GM19452 (cell line): ENCODE measurements around the gene HSD17B8.

Experiments used
- ATAC-seq: cut with Tn5 transposase; IDR thresholded peaks from one replicate; pipeline ENCODE4 v1.9.1; 2021; ENCODE audit not compliant: unreplicated experiment

Gene HSD17B8

DNA sequence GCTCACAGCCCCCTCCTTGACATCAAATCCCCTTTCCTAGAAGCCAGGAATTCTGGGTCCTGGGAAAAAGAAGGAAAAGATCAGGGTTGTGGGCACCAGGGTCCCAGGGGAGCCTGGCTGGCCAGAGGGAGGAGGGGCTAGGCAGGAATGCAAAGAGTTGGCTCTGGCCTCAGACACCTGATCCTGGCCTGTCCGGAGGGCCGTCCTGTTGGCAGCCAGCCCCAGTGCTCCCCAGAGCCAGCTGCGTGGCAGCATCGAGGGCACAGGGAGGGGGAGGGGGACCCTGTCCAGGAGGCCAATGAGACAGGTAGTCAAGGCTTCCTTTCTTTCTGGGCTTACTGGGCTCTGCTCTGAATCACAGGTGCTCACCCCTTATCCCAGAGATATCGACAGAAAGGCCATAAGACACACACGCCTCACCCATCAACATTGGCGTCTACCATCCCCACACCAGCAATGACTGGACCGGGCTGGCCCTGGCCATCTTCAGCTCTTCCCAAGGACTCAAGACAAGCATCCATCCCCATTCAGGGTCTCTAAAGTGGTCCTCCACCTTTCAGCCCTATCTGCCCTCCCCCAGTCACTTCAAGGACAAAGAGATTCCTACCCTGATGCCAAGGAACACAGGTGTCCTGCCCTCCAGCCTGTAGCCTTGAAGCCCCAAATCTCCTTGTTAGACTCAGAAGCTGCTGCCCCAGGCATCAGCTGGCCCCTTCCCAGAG lies 12.9 kb upstream of the HSD17B8 start:
- ATAC-seq: no peak

DNA sequence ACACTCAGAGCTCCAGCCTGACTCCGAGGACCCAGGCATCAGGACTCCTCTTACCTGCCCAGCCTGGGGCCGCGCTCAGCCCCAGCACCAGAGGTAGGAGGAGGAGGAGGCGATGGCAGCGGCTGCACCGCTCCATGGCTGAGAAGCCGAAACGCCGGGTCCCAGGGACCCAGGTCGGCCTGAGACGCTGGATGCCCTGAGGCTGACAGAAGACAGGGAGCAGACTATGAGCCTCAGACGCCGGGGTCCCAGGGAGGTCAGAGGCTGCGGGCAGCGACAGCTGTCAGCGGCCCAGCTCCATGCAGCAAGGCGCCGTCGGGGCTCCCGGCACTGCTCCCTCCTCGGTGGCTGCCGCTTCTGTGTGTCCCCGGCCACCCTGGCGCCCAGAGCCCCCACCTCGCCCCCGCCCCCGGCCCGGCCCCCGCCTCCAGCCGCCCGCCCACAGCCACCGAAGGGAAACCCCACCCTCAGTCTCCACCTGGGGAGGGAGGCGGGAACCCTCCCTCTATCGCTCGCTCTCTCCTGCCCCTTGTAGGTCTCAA lies 12.3 kb upstream of the HSD17B8 start, which contains the start of gene COL11A2:
Gene COL11A2, minus strand, starts transcription at position 363 of the 542 bp plus-strand sequence. Its CDS starts 227 bp downstream, at position 136.
- no peak for ATAC-seq

DNA sequence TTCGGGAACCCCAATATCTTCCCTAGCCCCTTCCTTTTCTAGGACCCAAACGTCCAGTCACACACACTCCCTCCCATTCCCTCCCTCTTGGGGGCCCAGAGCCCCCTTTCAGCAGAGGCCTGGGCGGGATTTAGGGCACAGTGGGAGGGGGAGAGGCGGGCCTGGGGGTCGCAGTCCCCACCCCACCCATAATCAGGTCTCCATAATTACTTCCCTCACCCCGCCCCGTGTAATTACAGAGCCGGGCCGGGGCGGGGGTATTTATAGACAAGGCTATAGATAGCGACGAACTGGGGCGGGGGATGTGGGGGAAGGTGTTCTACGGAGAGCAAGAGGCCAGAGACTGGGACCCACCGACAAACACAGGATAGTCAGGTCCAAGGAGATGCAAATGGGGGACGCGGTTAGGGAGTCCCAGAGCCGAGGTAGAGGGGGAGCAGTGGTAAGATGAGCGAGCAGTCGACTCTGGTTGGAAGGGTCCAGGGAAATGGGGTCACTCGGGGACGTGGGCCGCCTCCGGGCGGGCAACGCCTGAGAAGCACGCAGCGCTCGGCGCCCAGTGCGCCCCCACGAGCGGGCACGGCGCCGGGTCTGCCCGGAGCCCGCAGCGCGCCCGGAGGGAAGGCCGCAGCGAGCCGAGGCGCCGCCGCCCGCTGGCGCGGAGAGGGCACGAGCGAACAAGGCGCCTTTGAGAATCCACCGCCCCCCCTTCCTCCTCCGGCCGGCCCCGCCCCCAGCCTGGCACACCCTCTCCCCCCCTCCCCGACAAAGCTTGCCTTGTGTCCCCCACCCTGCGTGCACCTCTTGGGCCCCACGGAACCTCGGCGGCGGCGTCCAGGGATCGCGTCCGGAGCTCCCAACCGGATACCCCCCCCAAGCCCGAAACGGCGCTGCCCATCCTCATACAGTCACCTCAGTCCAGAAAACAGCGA lies 11.5 kb upstream of the HSD17B8 start:
- no peak for ATAC-seq

DNA sequence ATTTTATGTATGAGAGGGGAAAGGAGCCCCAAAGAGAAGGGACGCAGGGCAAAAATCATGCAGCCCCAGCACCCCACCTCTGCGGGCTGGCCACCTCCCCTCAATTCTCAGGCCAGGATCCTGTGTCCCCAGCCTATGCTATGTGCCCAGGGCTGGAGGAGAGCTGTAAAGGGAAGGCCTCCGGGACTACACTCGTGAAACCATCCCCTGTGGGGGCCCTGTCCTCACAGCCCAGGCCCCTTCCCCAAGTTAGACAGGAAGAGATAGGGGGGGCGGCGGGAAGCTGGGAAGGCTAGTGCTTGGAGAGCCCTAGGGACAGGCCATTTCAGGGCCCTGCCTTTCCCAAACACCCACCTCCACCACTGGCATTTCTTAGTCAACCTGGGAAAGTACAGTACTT lies 10.8 kb upstream of the HSD17B8 start:
- no peak for ATAC-seq

DNA sequence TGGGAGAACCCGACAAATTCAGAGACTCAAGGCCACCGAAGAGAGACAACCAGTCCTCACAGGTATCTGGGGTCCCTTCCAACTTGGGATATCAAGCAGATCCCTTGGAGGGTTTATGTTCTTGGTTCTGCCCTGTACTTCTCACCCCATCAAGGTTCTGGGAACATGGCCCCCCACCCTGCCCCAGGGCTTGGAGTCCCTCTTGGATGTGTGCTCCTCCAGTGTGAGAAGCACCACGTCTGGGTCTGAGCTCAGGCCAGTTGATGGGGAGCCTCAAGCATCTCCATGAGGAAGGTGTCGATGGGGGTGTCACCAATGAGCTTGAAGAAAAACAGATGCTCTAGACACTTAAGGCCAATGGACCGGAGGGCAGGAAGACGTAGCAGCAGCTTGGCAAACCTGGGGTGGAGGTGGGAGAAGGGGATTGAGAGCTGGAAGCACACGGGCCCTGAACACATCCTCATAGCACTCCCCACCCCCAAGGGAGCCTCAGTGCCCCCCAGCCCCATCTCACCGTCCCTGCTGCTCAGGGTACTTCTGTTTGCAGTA lies 9.9 kb upstream of the HSD17B8 start:
- no peak for ATAC-seq

DNA sequence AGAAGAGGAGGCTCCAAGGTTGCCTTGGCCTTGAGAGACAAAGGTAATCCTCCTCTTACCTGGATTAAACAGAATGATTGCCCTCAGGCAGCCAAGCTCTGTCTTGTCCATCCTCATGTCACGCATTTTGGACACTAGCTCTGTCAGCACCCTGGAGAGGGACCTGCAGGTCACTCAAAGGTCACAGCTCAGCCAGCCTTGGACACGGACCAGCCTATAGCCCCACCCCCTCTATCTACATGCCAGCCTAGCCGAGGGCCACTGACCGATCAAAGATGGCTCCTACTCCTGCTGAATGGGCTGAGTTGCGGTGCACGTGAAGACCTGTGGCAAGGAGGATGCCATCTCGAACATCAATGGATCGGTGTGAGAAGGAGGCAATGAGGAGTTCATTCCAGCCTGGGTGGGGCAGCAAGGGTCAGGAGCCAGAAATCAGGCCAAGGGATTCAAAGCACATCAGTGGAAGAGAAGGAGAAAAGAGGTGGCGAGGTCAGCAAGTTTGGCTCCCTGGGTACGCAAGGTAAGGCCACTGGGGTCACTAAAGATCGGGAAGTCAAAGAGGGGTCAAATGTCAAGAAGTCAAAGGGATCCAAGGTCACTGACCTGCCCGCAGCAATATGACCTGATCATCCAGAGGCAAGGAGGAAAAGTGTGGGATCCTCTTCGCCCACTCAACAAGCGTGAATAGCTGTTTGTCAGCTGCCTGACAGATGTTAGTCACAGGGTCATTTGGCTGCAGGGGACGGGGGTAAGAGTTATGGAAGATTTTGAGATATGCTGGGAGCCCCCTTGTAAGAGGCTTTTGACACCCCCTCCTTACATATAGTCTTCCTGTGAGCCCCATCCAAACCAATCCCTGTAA lies 8.9 kb upstream of the HSD17B8 start:
- no peak for ATAC-seq

DNA sequence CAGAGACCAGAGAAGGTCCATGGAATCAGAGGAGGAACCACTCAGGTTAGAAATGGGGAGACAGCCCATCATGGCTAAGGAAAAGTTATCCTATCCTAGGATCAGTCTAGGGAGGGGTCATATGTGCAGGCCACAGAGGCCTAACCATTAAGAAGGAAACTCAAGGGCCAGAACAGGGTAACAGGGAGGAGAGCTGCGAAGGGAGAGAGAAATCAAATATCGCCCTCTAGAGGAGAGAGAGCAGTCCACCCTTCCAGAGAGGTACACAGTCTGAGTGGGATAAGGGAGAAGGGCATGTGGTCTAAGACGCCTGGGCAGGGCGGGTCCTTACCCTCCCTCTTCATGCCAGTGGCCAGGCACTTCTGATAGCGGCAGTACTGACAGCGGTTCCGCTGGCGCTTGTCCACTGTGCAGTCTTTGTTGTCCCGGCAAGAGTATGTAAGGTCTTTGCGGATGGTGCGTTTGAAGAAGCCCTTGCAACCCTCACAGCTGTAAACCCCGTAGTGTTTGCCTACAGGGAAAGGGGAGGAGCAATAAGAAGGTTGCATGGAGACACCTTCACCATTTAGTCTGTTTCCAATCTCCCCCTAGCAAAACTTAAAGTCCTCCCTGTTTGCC lies 6.9 kb upstream of the HSD17B8 start:
- no peak for ATAC-seq

DNA sequence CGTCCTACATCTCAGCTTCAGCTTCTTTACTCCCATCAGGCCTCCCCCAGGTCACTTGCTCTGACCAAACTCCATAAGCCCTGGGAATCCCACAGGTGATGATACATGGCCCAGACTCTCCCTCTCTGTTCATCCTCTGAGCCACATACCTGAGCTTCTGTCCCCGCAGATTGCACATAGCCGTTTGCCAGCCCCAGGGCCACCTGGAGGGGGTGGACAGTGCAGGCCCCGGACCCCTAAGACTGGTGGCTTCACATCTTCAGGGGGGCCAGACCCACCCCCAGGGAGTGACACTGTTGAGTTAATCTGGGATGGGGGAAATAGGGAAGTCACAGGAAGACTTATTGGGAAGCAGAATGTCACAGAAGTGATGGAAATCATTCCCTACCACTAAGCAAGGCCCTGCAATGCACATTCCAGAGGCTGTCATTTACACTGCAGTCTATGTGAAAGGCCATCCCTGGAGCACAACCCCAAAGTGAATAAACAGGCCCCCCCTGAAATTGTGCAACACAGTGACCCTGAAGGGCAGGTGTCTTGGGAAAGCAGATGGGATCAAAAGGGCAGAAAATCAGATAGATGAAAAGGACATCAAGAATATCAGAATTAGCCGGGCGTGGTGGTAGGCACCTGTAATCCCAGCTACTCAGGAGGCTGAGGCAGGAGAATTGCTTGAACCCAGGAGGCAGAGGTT lies 6.1 kb upstream of the HSD17B8 start:
- ATAC-seq: no peak

DNA sequence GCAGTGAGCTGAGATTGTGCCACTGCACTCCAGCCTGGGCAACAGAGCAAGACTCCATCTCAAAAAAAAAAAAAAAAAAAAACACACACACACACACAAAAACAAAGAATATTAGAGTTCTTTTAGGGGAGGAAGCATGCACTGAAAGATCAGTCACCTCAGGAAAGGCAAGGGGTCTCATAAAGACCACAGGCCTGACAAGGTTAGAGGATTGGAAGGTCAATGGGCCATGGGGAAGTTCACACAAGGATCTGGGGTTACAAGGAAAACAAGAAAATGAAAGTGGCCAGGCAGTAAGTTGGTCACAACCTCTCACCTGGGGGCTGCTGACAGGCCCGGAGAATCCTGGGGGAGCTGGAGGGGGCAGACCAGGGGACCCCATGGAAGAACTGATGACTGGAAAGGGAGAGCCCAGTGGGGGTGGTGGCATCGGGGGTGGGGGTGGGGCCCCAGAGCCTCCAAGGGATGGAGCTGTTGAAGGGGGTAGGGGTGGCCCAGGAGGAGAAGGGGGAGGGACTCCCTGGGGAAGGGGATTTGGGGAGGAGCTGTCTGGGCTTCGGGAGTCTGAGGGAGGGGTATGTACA lies 5.5 kb upstream of the HSD17B8 start:
- ATAC-seq: no peak

DNA sequence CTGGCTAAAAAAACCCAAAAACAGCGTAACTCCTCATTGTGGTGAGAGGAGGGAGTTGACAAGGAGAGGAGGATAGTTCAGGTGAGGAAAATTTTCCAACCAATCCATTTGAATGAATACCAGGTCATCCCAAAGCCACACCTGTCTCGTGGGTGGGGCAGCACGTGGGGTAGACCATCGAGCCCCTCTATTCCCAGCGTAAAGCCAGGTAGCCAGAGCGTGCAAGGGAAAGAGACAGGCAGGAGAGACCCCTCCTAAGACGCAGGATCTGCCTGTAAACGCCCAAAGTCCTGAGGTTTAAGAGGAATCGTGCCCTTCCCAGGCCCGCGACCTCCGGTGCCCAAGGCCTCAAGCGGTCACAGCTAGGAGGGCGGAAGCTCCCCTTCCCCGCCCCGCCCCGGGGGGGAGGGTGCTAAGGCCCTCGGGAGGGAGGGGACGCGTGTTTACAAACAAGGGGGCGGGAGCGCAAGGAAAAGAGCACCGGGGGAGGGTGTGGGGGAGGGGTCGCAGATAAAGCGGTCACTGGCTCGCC lies 4.7 kb upstream of the HSD17B8 start:
- ATAC-seq: peak; percentile 20

DNA sequence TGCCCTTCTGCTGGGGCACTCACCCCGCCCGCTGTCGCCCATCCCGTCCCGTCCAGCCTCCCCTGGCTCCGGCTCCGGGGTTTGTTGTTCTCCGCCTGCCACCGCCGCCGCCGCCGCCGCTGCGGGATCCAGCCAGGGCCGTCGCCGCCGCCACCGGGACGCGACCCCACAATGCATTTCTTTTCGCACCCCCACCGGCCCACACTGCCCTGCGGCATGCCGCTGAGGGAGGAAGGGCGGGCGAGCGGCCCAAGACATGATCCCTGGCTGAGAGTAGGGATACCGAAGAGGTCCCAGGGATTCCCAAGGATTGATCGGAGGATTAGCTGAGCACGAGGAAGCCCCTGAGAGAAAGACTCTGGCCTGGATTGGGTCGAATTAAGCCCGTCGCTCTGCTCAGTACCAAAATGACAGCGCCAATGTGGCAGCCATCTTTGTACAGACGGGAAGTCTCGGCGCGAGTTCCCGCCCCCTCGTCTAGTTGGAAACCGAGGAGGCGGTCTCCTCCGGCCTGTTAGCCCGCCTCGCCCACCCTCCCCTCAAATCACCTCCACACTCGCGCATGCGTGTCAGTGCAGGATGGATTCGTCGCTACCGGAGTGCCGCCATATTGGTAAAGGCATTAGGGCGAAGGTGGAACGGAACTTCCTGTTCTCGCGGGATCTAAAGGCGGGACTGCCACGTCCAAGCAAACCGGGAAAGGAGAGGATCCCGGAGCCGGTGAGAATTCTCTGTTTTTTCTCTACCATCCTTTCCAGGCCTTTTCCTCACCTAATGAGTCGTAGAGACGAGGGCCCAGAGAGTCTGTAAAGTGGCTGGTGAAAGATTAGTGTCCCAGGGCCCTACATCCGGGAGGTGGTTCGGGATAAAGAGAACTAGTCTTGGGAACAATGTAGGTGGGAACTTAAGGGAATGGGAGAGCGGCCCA lies 4.0 kb upstream of the HSD17B8 start, which contains the start of the genes RXRB and SLC39A7:
Gene RXRB, minus strand, starts transcription at position 447 of the 928 bp plus-strand sequence. Its CDS starts 189 bp downstream, at position 258.
Gene SLC39A7, plus strand, starts transcription at position 649 of the 928 bp plus-strand sequence. CDS start 379 bp downstream, outside the sequence.
- ATAC-seq: peak; percentile 58

DNA sequence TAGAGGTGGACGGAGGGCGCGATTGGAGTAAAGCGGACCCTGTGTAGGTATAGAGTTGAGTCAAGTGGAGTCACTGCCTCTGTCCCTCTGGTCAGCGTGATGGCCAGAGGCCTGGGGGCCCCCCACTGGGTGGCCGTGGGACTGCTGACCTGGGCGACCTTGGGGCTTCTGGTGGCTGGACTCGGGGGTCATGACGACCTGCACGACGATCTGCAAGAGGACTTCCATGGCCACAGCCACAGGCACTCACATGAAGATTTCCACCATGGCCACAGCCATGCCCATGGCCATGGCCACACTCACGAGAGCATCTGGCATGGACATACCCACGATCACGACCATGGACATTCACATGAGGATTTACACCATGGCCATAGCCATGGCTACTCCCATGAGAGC lies 3.3 kb upstream of the HSD17B8 start:
- ATAC-seq: no peak

DNA sequence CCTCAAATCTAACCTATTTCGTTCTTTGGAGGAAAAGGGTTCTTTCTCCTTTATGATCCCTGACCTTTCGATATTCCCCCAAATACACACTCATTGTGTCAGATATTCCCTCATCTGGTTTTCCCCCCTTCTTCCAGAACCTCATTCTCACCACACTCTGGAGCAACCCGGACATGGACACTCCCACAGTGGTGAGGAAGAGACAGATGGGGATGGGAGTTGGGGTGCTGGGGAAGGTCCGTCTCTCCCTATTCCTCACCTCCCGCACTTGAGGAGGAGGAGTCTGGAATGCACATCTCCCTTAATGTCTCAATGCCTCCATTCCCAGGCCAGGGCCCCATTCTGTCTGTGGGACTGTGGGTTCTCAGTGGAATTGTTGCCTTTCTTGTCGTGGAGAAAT lies 2.5 kb upstream of the HSD17B8 start:
- ATAC-seq: no peak

DNA sequence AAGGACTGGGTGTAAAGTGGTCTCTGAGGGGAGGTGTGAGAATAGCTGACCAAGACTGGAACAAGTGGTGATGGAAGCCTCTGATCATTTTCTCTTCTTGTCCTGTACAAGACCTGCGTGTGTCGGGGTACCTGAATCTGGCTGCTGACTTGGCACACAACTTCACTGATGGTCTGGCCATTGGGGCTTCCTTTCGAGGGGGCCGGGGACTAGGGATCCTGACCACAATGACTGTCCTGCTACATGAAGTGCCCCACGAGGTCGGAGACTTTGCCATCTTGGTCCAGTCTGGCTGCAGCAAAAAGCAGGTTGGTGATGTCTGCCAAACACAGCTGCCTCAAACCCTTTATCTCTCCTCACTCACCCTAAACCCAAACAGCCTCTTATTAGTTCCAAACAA lies 1.7 kb upstream of the HSD17B8 start:
- ATAC-seq: no peak

DNA sequence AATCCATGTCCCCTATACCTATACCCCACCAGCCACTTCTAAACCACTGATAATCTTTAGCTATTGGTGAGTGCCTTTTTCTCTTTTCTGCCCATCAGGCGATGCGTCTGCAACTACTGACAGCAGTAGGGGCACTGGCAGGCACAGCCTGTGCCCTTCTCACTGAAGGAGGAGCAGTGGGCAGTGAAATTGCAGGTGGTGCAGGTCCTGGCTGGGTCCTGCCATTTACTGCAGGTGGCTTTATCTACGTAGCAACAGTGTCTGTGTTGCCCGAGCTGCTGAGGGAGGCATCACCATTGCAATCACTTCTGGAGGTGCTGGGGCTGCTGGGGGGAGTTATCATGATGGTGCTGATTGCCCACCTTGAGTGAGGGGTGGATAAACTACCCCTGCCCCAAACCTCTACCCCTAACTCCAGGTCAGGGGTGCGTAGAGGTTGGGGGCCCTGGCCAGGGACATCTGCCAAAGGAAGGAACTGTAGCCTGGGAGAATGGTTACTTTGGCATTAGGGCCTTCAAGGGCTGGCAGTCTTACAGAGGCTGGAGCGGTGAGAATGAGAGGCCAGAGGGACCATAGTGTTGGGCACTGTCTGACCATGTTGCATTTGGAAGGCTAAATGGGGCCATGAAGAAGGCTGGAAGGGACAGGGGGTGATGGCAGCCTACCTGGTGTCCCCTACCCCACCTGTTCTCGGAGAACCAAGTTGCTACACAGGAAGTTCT lies 851 bp upstream of the HSD17B8 start:
- ATAC-seq: no peak

DNA sequence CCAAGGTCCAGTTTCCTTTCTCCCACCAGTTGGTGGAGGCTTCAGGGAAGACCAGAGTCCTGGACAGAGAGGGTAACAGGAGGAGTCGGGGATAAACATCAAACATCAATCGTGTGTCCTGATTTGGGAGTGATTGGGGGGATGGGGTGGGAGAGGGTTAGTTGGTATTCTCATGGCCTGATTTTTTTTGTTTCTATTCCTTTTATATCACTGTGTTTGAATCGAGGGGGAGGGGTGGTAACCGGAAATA lies 365 bp upstream of the HSD17B8 start:
- ATAC-seq: no peak
